Activated CD8-positive, alpha-beta T cell treated with anti-CD3 and anti-CD28 coated beads, Interleukin-2, amount 10 ng/mL, durations not matched to agents 7 days and 5 days (primary cell): Measurements from ENCODE around the gene KRTAP5-4. TPM values are rescaled to one million over a fixed set of nuclear protein-coding genes. Genes with fewer than 3 reads are reported as not detected.
A peak's percentile ranks its signal among the peaks of the same experiment; 100 is the strongest.

Experiments used
- ATAC-seq: fragments of 150-1000 bp; cut with Tn5 transposase; one replicate; pipeline ENCODE4 v1.10.0; 2021; ENCODE audit warnings: moderate library complexity
- CTCF ChIA-PET: fragments of 350-600 bp; sonication (Branson Sonifier 250); formaldehyde crosslinking; loops from one replicate; lab custom pipeline; 2021; ENCODE audit warnings: antibody characterized with exemption; lab: Charles Lee
- POLR2A ChIA-PET: fragments of 350-600 bp; sonication (Branson Sonifier 250); formaldehyde crosslinking; loops from one replicate; lab custom pipeline; 2021; ENCODE audit warnings: antibody characterized with exemption; lab: Charles Lee
- DNase-seq: peaks from one replicate; pipeline ENCODE4 v3.0.0-alpha.2; 2020
- H3K27ac Mint-ChIP-seq: one replicate; pipeline ENCODE4 v1.8.0; 2021; ENCODE audit warnings: mild to moderate bottlenecking, mixed read lengths
- H3K27me3 Mint-ChIP-seq: one replicate; pipeline ENCODE4 v1.8.0; 2021; ENCODE audit warnings: low read depth, mixed read lengths
- H3K36me3 Mint-ChIP-seq: one replicate; pipeline ENCODE4 v1.8.0; 2021; ENCODE audit warnings: low read depth, mixed read lengths
- H3K4me1 Mint-ChIP-seq: one replicate; pipeline ENCODE4 v1.8.0; 2021; ENCODE audit warnings: low read depth, mixed read lengths
- H3K4me3 Mint-ChIP-seq: one replicate; pipeline ENCODE4 v1.8.0; 2021; ENCODE audit warnings: mild to moderate bottlenecking, mixed read lengths
- H3K9me3 Mint-ChIP-seq: one replicate; pipeline ENCODE4 v1.8.0; 2022; ENCODE audit warnings: mixed read lengths; ENCODE audit not compliant: insufficient read depth
- total RNA-seq, 2 experiments: library from RNA; stranded (reverse); gene quantifications; one replicate each; pipeline ENCODE4 v1.2.3, GENCODE V29; 2021

Gene KRTAP5-4
- total RNA-seq, 2 experiments from 2014 or later = not detected

GRCh38 chr11:1641096-1641495, 19.2 kb upstream of the KRTAP5-4 start:
- POLR2A ChIA-PET = no interaction called here
- Mint-ChIP-seq H3K36me3 (no peaks in the 10 kb centered on the region), H3K9me3 (no peaks in the 10 kb centered on the region), H3K4me3 (no peak overlapping the region), H3K27me3 (peaks cover 7% of the 10 kb centered on the region), H3K27ac (no peak overlapping the region), H3K4me1 (no peaks in the 10 kb centered on the region)
- CTCF ChIA-PET = interaction anchor here (1.2 to 4.8 kb wide), 6 partner anchors 9 to 360 kb away, joined by 5 to 49 read pairs (median 8); no protein-coding TSS in a partner anchor
- no peak for ATAC-seq
- DNase-seq = no peak

- peaks cover 8% of the 10 kb centered on the region for H3K27me3 Mint-ChIP-seq
- no peak overlapping the region for H3K4me3 Mint-ChIP-seq
- no peak overlapping the region for H3K27ac Mint-ChIP-seq
- ChIA-PET POLR2A (no interaction called here), CTCF (interaction anchor here (0.6 to 4.8 kb wide), 18 partner anchors 9 to 360 kb away, joined by 3 to 49 read pairs (median 6); partner anchors contain the start of gene KRTAP5-5)
- no peaks in the 10 kb centered on the region for H3K9me3 Mint-ChIP-seq
- DNase-seq (peak; percentile 32), ATAC-seq (peak; percentile 64)
- H3K4me1 Mint-ChIP-seq = no peaks in the 10 kb centered on the region
- H3K36me3 Mint-ChIP-seq = no peaks in the 10 kb centered on the region
Observed at GRCh38 chr11:1640076-1640946, 18.4 kb upstream of the KRTAP5-4 start.

GRCh38 chr11:1639666-1640065, 17.7 kb upstream of the KRTAP5-4 start:
- DNase-seq = no peak
- Mint-ChIP-seq H3K27me3 (peaks cover 8% of the 10 kb centered on the region), H3K27ac (no peak overlapping the region), H3K4me3 (no peak overlapping the region), H3K4me1 (no peaks in the 10 kb centered on the region), H3K9me3 (no peaks in the 10 kb centered on the region), H3K36me3 (no peaks in the 10 kb centered on the region)
- ATAC-seq = no peak
- CTCF ChIA-PET = interaction anchor here (0.8 to 4.8 kb wide), 17 partner anchors 8 to 361 kb away, joined by 3 to 49 read pairs (median 5); partner anchors contain the start of gene KRTAP5-5
- POLR2A ChIA-PET = no interaction called here

GRCh38 chr11:1639102-1639620, 17.2 kb upstream of the KRTAP5-4 start:
- no peaks in the 10 kb centered on the region for H3K4me1 Mint-ChIP-seq
- CTCF ChIA-PET = interaction anchor here (0.8 to 4.8 kb wide), 13 partner anchors 8 to 309 kb away, joined by 3 to 49 read pairs (median 4); partner anchors contain the start of gene KRTAP5-5
- ATAC-seq (no peak), DNase-seq (no peak)
- no peak overlapping the region for H3K27ac Mint-ChIP-seq
- H3K9me3 Mint-ChIP-seq = no peaks in the 10 kb centered on the region
- H3K36me3 Mint-ChIP-seq = no peaks in the 10 kb centered on the region
- peaks cover 8% of the 10 kb centered on the region for H3K27me3 Mint-ChIP-seq
- no peak overlapping the region for H3K4me3 Mint-ChIP-seq
- POLR2A ChIA-PET = no interaction called here

GRCh38 chr11:1638344-1638743, 16.4 kb upstream of the KRTAP5-4 start:
- Mint-ChIP-seq H3K9me3 (no peaks in the 10 kb centered on the region), H3K36me3 (no peaks in the 10 kb centered on the region), H3K27me3 (peaks cover 8% of the 10 kb centered on the region), H3K27ac (no peak overlapping the region), H3K4me3 (no peak overlapping the region), H3K4me1 (no peaks in the 10 kb centered on the region)
- ATAC-seq (no peak), DNase-seq (no peak)
- ChIA-PET POLR2A (no interaction called here), CTCF (interaction anchor here (4.8 kb wide), 1 partner anchor 15 kb away, joined by 49 read pairs; no protein-coding TSS in a partner anchor)

- Mint-ChIP-seq H3K4me1 (no peaks in the 10 kb centered on the region), H3K27ac (no peak overlapping the region), H3K9me3 (no peaks in the 10 kb centered on the region), H3K36me3 (no peaks in the 10 kb centered on the region), H3K4me3 (no peak overlapping the region), H3K27me3 (peaks cover 8% of the 10 kb centered on the region)
- ATAC-seq (no peak), DNase-seq (no peak)
- ChIA-PET POLR2A (interaction anchor here (0.6 kb wide), 1 partner anchor 1747 kb away, joined by 4 read pairs; no protein-coding TSS in a partner anchor), CTCF (interaction anchor here (1.0 to 4.8 kb wide), 3 partner anchors 9 to 16 kb away, joined by 4 to 49 read pairs (median 5); partner anchors contain the start of gene KRTAP5-5)
Observed at GRCh38 chr11:1637628-1638027, 15.7 kb upstream of the KRTAP5-4 start.

- CTCF ChIA-PET = interaction anchor here (0.6 to 4.8 kb wide), 3 partner anchors 17 to 41 kb away, joined by 4 to 49 read pairs (median 5); no protein-coding TSS in a partner anchor
Observed at GRCh38 chr11:1636291-1636950, 14.5 kb upstream of the KRTAP5-4 start.

GRCh38 chr11:1633864-1634263, 11.9 kb upstream of the KRTAP5-4 start:
- ChIA-PET CTCF (interaction anchor here (0.7 kb wide), 1 partner anchor 19 kb away, joined by 3 read pairs; no protein-coding TSS in a partner anchor), POLR2A (no interaction called here)
- no peak overlapping the region for H3K27ac Mint-ChIP-seq
- H3K9me3 Mint-ChIP-seq = no peaks in the 10 kb centered on the region
- peaks cover 10% of the 10 kb centered on the region for H3K27me3 Mint-ChIP-seq
- H3K36me3 Mint-ChIP-seq = no peaks in the 10 kb centered on the region
- DNase-seq (no peak), ATAC-seq (no peak)
- no peak overlapping the region for H3K4me3 Mint-ChIP-seq
- H3K4me1 Mint-ChIP-seq = no peaks in the 10 kb centered on the region

More at GRCh38 chr11:1636291-1636950, 14.5 kb upstream of the KRTAP5-4 start:
- Mint-ChIP-seq H3K9me3 (no peaks in the 10 kb centered on the region), H3K27ac (no peak overlapping the region), H3K4me3 (no peak overlapping the region), H3K4me1 (no peaks in the 10 kb centered on the region), H3K36me3 (no peaks in the 10 kb centered on the region), H3K27me3 (peaks cover 10% of the 10 kb centered on the region)
- POLR2A ChIA-PET = no interaction called here
- DNase-seq = no peak
- ATAC-seq = no peak

- H3K4me1 Mint-ChIP-seq = no peaks in the 10 kb centered on the region
- peaks cover 12% of the 10 kb centered on the region for H3K27me3 Mint-ChIP-seq
- POLR2A ChIA-PET = no interaction called here
- H3K4me3 Mint-ChIP-seq = no peak overlapping the region
- no peak overlapping the region for H3K27ac Mint-ChIP-seq
- CTCF ChIA-PET = interaction anchor here (2.1 to 2.2 kb wide), 2 partner anchors 9 to 21 kb away, joined by 9 to 12 read pairs; no protein-coding TSS in a partner anchor
- no peaks in the 10 kb centered on the region for H3K9me3 Mint-ChIP-seq
- ATAC-seq (no peak), DNase-seq (no peak)
- no peaks in the 10 kb centered on the region for H3K36me3 Mint-ChIP-seq
Observed at GRCh38 chr11:1632053-1632714, 10.2 kb upstream of the KRTAP5-4 start.

- Mint-ChIP-seq H3K36me3 (no peaks in the 10 kb centered on the region), H3K4me3 (no peak overlapping the region), H3K27ac (no peak overlapping the region), H3K27me3 (peaks cover 14% of the 10 kb centered on the region), H3K4me1 (no peaks in the 10 kb centered on the region), H3K9me3 (no peaks in the 10 kb centered on the region)
- ChIA-PET CTCF (interaction anchor here (0.8 to 2.2 kb wide), 6 partner anchors 8 to 84 kb away, joined by 3 to 12 read pairs (median 6); no protein-coding TSS in a partner anchor), POLR2A (no interaction called here)
- DNase-seq (no peak), ATAC-seq (no peak)
Observed at GRCh38 chr11:1631066-1631568, 9.2 kb upstream of the KRTAP5-4 start.

GRCh38 chr11:1630271-1630670, 8.3 kb upstream of the KRTAP5-4 start:
- ATAC-seq (no peak), DNase-seq (no peak)
- H3K9me3 Mint-ChIP-seq = no peaks in the 10 kb centered on the region
- no peak overlapping the region for H3K27ac Mint-ChIP-seq
- H3K4me1 Mint-ChIP-seq = no peaks in the 10 kb centered on the region
- no peaks in the 10 kb centered on the region for H3K36me3 Mint-ChIP-seq
- ChIA-PET POLR2A (no interaction called here), CTCF (interaction anchor here (0.8 to 2.2 kb wide), 4 partner anchors 11 to 83 kb away, joined by 4 to 12 read pairs (median 9); no protein-coding TSS in a partner anchor)
- H3K27me3 Mint-ChIP-seq = peaks cover 13% of the 10 kb centered on the region
- H3K4me3 Mint-ChIP-seq = no peak overlapping the region
